HL-60 (cell line): ENCODE data around the gene PIEZO1.

Experiments
- CTCF ChIP-seq: IDR thresholded peaks from one replicate; pipeline ENCODE4 v1.5.1; 2011; ENCODE audit warnings: low read length, control low read depth, inconsistent platforms; ENCODE audit not compliant: insufficient read depth
- SPI1 ChIP-seq: IDR thresholded peaks from 2 replicates; pipeline ENCODE4 v1.6.1; 2012; ENCODE audit warnings: low read depth, mild to moderate bottlenecking, borderline replicate concordance

- TF ChIP-seq CTCF (no peak), SPI1 (no peak)
Measured at GRCh38 chr16:88825146-88825545, 40.1 kb upstream of the PIEZO1 start.
